Panc1 (cell line): ENCODE data around the gene RETSAT. TPM values are rescaled to one million over a fixed set of nuclear protein-coding genes. Genes with fewer than 3 reads are reported as not detected.
A peak's percentile ranks its signal among the peaks of the same experiment; 100 is the strongest.

Source experiments
- ATAC-seq: fragments of 200-7000 bp; cut with Tn5 transposase; 2 replicates; pipeline ENCODE4 v1.9.1; 2020; ENCODE audit warnings: mild to moderate bottlenecking, moderate library complexity
- BruUV-seq: library from RNA; stranded (reverse); fragments of 400-500 nt; replicated peaks from 2 replicates; lab custom pipeline; 2021; lab: Mats Ljungman, UMichigan
- CTCF ChIA-PET: fragments of 300-600 bp; sonication (Branson Sonifier 250); formaldehyde crosslinking; loops from one replicate; lab custom pipeline; 2022; ENCODE audit warnings: antibody characterized with exemption; lab: Charles Lee
- POLR2A ChIA-PET: fragments of 300-600 bp; sonication (Branson Sonifier 250); formaldehyde crosslinking; loops from one replicate; lab custom pipeline; 2022; ENCODE audit warnings: antibody characterized with exemption; lab: Charles Lee
- DNase-seq: peaks from one replicate; pipeline ENCODE4 v3.0.0-alpha.2; 2010; ENCODE audit warnings: low read depth, low spot score
- H3K27ac ChIP-seq: 2 replicates; pipeline ENCODE4 v1.5.1; 2011; ENCODE audit warnings: mild to moderate bottlenecking, low read length, inconsistent platforms
- H3K27me3 ChIP-seq: fragments of 200-500 bp; sonication (Bioruptor generic); 2 replicates; pipeline ENCODE4 v1.6.0; 2014; ENCODE audit warnings: low read length, inconsistent platforms; ENCODE audit not compliant: control insufficient read depth, insufficient read depth
- H3K36me3 ChIP-seq: fragments of 200-500 bp; sonication (Bioruptor generic); 2 replicates; pipeline ENCODE4 v1.5.1; 2014; ENCODE audit warnings: inconsistent platforms, mild to moderate bottlenecking, low read length, moderate library complexity; ENCODE audit not compliant: control insufficient read depth, insufficient read depth
- H3K4me1 ChIP-seq: 2 replicates; pipeline ENCODE4 v1.5.1; 2011; ENCODE audit warnings: inconsistent platforms, mild to moderate bottlenecking, low read length, moderate library complexity; ENCODE audit not compliant: control insufficient read depth, insufficient read depth
- H3K4me3 ChIP-seq, 2 experiments: 2 replicates each; pipeline ENCODE4 v1.5.1; 2011 to 2012; ENCODE audit warnings: low read depth in 2 of 2, low read length in 2 of 2, mild to moderate bottlenecking in 2 of 2, inconsistent platforms in 1 of 2, moderate library complexity in 1 of 2
- H3K9me3 ChIP-seq: fragments of 200-500 bp; sonication (Bioruptor generic); 2 replicates; pipeline ENCODE4 v1.5.1; 2014; ENCODE audit warnings: low read depth, mild to moderate bottlenecking, inconsistent platforms, low read length, moderate library complexity; ENCODE audit not compliant: control insufficient read depth, insufficient read depth
- POLR2AphosphoS5 ChIP-seq: IDR thresholded peaks from 2 replicates; pipeline ENCODE4 v1.6.1; 2012; ENCODE audit warnings: mild to moderate bottlenecking, low read depth, low read length, moderate library complexity
- SIN3A ChIP-seq: IDR thresholded peaks from 2 replicates; pipeline ENCODE4 v1.6.1; 2012; ENCODE audit warnings: low read depth, mild to moderate bottlenecking, low read length, moderate library complexity, borderline replicate concordance; ENCODE audit not compliant: insufficient read depth
- TCF7L2 ChIP-seq: IDR thresholded peaks from 2 replicates; pipeline ENCODE4 v1.6.1; 2011; ENCODE audit warnings: mild to moderate bottlenecking, low read depth, low read length, inconsistent platforms
- in situ Hi-C: cut with HindIII; loops from 2 replicates; pipeline ENCODE4 v1.10.0; 2016; ENCODE audit warnings: low sequenced_read_pairs, low pct_unique_long_range_greater_than_20kb
- intact Hi-C: fragments of 100-400 bp; cut with micrococcal nuclease; formaldehyde crosslinking; loops from one replicate; pipeline ENCODE4 v1.10.0; 2022; ENCODE audit not compliant: unreplicated experiment
- total RNA-seq: library from RNA; stranded (reverse); gene quantifications from one replicate; pipeline ENCODE4 v1.2.1, GENCODE V29; 2021; ENCODE audit not compliant: unreplicated experiment
- TF ChIP-seq, protein P1 (sequence below), 2 experiments: IDR thresholded peaks; 2 replicates each; pipeline ENCODE4 v1.6.1; 2011 to 2012; ENCODE audit warnings: low read depth in 2 of 2, control low read depth in 1 of 2, low read length in 1 of 2, mild to moderate bottlenecking in 1 of 2, moderate library complexity in 1 of 2; ENCODE audit not compliant: insufficient read depth in 1 of 2
- TF ChIP-seq, protein P2 (sequence below): fragments of 450-650 bp; IDR thresholded peaks from 2 replicates; pipeline ENCODE4 v1.5.1; 2017; ENCODE audit warnings: mild to moderate bottlenecking

RETSAT gene
- total RNA-seq, 1 experiment from 2014 or later = 50.9 TPM

DNA sequence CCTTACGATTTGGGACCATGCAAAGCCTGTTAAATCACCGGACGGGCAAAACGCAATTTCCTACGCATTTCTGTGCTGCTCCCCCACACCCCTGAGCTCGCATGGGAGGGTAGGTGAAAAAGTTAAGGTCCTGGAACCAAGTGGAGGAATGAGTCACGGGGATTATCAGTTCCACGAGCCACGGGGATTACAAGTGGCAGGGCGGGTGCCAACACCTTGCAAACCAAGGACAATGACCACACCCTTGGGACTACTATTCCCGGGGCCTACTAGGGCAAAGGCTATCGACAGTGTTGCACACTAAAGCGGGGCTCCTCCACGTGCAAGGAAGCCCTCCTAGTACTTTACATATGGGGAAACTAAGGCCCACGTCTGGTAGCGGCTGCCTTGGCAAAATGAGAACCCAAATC lies 447 bp downstream of the RETSAT start:
- Histone ChIP-seq H3K9me3 (no peaks in the 10 kb centered on the region), H3K27ac (peak overlapping the region; percentile 89), H3K27me3 (no peaks in the 10 kb centered on the region), H3K4me1 (0 out of 2 replicates have a peak, but pooled peaks cover 4% of the 10 kb centered on the region), H3K36me3 (peaks cover 5% of the 10 kb centered on the region), H3K4me3 (peak overlapping the region; percentile 75 to 99)
- DNase-seq (no peak), ATAC-seq (peak; percentile 45)
- CTCF ChIA-PET = interaction anchor here (0.5 kb wide), 1 partner anchor 11 kb away, joined by 5 read pairs; no protein-coding TSS in a partner anchor
- TF ChIP-seq, protein P1, sequence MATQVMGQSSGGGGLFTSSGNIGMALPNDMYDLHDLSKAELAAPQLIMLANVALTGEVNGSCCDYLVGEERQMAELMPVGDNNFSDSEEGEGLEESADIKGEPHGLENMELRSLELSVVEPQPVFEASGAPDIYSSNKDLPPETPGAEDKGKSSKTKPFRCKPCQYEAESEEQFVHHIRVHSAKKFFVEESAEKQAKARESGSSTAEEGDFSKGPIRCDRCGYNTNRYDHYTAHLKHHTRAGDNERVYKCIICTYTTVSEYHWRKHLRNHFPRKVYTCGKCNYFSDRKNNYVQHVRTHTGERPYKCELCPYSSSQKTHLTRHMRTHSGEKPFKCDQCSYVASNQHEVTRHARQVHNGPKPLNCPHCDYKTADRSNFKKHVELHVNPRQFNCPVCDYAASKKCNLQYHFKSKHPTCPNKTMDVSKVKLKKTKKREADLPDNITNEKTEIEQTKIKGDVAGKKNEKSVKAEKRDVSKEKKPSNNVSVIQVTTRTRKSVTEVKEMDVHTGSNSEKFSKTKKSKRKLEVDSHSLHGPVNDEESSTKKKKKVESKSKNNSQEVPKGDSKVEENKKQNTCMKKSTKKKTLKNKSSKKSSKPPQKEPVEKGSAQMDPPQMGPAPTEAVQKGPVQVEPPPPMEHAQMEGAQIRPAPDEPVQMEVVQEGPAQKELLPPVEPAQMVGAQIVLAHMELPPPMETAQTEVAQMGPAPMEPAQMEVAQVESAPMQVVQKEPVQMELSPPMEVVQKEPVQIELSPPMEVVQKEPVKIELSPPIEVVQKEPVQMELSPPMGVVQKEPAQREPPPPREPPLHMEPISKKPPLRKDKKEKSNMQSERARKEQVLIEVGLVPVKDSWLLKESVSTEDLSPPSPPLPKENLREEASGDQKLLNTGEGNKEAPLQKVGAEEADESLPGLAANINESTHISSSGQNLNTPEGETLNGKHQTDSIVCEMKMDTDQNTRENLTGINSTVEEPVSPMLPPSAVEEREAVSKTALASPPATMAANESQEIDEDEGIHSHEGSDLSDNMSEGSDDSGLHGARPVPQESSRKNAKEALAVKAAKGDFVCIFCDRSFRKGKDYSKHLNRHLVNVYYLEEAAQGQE (IDR thresholded peaks at IDR 0.05; ENCODE audit: insufficient read depth in 1 of 2, low read depth in 2 of 2, low read length in 1 of 2) = no peak
- TF ChIP-seq POLR2AphosphoS5 = no peak
- TF ChIP-seq SIN3A = no peak
- TF ChIP-seq, protein P2, sequence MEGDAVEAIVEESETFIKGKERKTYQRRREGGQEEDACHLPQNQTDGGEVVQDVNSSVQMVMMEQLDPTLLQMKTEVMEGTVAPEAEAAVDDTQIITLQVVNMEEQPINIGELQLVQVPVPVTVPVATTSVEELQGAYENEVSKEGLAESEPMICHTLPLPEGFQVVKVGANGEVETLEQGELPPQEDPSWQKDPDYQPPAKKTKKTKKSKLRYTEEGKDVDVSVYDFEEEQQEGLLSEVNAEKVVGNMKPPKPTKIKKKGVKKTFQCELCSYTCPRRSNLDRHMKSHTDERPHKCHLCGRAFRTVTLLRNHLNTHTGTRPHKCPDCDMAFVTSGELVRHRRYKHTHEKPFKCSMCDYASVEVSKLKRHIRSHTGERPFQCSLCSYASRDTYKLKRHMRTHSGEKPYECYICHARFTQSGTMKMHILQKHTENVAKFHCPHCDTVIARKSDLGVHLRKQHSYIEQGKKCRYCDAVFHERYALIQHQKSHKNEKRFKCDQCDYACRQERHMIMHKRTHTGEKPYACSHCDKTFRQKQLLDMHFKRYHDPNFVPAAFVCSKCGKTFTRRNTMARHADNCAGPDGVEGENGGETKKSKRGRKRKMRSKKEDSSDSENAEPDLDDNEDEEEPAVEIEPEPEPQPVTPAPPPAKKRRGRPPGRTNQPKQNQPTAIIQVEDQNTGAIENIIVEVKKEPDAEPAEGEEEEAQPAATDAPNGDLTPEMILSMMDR = no peak
- no peak for TF ChIP-seq TCF7L2
- intact Hi-C loops (no loop called here), in situ Hi-C loops (no loop called here)
- BruUV-seq = TSS peak; percentile 88
- POLR2A ChIA-PET = interaction anchor here (0.6 kb wide), 1 partner anchor 208 kb away, joined by 5 read pairs; no protein-coding TSS in a partner anchor

DNA sequence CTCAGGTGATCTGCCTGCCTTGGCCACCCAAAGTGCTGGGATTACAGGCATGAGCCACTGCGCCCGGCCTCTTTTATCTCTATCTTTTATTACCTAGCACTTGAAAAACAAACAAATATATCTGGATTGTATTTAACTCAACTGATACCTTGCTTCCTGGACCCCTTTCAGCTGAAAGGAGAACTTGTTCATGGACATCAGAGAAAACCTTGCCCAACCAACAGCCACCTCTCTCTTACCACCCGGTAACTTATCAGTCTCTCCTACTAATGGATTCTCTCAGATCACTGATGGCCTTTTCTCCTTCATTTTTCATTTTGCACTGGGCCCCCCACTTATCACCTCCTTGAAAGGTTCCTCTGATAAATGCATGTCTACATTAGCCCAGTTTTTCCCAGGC lies 6.7 kb downstream of the RETSAT start:
- no peak for ATAC-seq
- in situ Hi-C loops = no loop called here
- Histone ChIP-seq H3K27ac (no peak overlapping the region), H3K27me3 (no peaks in the 10 kb centered on the region), H3K36me3 (no peaks in the 10 kb centered on the region; the same call in 1 of the 2 replicates), H3K4me1 (no peaks in the 10 kb centered on the region), H3K9me3 (no peaks in the 10 kb centered on the region), H3K4me3 (no peak overlapping the region)
- TF ChIP-seq TCF7L2 (no peak), POLR2AphosphoS5 (no peak), SIN3A (no peak)
- TF ChIP-seq, protein P2 = no peak
- TF ChIP-seq, protein P1 (IDR thresholded peaks at IDR 0.05; ENCODE audit: insufficient read depth in 1 of 2, low read depth in 2 of 2, low read length in 1 of 2) = no peak
- DNase-seq = no peak
- ChIA-PET CTCF (no interaction called here), POLR2A (no interaction called here)
- intact Hi-C loops = no loop called here
- BruUV-seq = no TSS peak
